ENCODE results near the gene TNNC1.

DNA sequence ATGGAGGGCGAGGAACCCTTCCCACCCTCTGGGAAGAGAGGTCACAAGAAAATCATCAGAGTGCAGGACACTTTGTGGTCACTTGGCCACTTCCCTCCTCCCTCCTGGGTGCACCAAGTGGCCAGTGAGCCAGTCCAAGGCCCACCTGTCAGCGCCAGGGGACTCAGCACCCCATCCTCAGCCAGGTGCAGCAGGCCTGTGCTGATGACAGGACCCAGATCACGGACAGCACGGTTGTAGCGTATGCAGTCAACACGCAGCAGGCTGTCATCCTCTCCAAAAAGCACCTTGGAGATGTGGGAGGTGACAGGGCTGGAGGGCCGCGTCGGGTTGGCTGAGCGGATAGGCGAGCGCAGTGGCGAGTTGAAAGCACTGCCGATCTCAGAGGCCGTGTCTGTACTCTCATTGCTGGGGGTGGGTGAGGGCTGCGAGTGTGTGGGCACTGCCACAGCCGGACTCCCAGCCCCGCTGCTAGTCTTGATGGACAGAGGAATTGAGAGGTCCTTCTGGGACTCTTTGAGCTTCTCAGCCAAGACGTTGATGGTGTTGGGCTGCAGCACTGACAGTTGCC lies 50.5 kb downstream of the TNNC1 start:
- TF ChIP-seq, protein P1, sequence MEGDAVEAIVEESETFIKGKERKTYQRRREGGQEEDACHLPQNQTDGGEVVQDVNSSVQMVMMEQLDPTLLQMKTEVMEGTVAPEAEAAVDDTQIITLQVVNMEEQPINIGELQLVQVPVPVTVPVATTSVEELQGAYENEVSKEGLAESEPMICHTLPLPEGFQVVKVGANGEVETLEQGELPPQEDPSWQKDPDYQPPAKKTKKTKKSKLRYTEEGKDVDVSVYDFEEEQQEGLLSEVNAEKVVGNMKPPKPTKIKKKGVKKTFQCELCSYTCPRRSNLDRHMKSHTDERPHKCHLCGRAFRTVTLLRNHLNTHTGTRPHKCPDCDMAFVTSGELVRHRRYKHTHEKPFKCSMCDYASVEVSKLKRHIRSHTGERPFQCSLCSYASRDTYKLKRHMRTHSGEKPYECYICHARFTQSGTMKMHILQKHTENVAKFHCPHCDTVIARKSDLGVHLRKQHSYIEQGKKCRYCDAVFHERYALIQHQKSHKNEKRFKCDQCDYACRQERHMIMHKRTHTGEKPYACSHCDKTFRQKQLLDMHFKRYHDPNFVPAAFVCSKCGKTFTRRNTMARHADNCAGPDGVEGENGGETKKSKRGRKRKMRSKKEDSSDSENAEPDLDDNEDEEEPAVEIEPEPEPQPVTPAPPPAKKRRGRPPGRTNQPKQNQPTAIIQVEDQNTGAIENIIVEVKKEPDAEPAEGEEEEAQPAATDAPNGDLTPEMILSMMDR (conservative IDR thresholded peaks at IDR 0.05): no peak
- TF ChIP-seq EZH2 (IDR thresholded peaks at IDR 0.05; ENCODE audit: low read depth): no peak

Data from PC-9 (cell line).